NCI-H2107 (cell line): ENCODE results near the gene PAPOLB.
"Not testable (repeated sequence)": the region's sequence is repeated elsewhere in the genome, so short reads cannot be mapped to it uniquely, and the experiment has no call there.

ENCODE experiments used
- DNase-seq: peaks from one replicate; lab custom pipeline; 2025; lab: John Stamatoyannopoulos, UW

Gene PAPOLB

DNA sequence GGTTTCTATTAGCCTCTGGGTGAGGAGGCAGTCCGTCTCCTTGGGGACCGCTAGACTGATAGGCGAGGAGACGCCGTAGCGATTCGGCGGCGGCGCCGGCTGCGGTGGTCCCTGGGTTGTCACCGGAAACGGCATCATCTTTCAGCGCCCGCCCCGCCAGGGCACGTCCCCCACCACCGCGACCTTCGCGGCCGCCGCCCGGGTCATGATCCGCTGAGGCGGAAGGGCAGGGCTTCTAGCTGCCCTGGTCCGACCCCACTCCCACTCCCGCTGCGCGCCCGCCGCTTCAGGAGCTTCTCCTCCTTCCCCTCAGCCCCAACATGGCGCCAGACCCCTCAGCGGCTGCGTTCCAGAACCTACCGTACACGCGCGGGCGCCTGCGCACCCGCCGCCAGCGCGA, at the start of gene PAPOLB:
TSS of gene PAPOLB (minus strand) at position 358 of the 400 bp plus-strand sequence. CDS start at position 138, 220 bp downstream.
- no peak for DNase-seq

DNA sequence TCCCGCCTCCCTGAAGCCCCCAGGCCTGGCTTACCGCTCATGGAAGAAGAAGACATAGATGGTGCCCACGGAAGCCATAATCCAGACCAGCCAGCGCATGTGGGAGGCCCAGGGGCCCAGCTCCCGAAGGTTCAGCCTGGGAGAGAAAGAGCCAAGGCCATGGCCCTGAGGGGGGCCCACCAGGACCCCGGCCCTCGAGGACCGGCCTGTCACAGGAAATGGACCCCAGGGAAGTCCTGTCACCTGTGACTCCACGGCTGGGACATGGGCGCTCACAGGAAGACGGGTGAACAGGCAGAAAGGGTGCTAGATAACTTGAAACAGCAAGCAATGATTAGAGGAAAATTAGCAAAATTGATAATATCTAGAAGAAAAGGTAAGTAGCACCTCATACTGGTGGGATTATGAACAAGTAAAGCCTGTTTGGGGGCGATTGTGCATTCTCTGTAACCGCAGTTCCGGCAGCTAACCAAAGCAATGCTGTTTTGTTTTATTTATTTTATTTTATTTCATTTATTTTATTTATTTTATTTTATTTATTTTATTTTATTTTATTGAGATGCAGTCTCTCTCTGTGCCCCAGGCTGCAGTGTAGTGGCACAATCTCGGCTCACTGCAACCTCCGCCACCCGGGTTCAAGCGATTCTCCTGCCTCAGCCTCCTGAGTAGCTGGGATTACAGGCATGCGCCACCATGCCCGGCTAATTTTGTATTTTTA, 49.4 kb upstream of the PAPOLB start:
- no peak for DNase-seq

DNA sequence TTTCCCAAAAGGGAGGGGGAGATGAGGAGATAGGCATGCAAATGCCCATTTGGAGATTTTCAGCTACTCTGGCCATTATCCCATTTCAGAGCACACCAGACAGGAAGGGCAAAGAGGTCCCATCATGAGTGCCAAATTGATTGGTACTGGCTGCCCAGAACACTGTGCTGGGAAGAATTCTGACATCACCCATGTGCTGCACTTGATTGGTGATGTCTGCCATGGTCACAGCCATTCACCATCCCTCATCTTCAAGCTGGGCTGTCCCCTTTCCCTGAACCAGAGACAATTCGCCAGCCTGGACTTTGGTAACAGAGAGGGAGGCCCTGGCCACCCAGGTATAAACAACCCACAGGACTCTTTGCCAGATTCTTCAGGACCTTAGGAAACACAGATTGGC, 44.9 kb upstream of the PAPOLB start:
- no peak for DNase-seq

DNA sequence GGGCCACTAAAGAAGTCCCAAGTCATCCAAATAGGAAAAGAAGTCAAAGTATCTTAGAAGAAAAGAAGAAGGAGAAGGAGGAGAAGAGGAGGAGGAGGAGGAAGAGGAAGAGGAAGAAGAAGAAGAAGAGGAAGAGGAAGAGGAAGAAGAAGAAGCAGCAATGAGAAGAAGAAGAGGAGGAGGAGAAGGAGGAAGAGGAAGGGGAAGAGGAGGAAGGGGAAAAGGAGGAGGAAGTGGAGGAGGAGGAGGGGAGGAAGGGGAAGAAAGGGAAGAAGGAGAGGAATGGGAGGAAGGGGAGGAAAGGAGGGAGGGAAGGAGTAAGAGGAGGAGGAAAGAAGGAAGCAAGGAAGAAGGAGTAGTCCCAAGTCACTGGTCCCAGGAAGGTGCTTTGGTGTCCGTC, 43.3 kb upstream of the PAPOLB start:
- no peak for DNase-seq

DNA sequence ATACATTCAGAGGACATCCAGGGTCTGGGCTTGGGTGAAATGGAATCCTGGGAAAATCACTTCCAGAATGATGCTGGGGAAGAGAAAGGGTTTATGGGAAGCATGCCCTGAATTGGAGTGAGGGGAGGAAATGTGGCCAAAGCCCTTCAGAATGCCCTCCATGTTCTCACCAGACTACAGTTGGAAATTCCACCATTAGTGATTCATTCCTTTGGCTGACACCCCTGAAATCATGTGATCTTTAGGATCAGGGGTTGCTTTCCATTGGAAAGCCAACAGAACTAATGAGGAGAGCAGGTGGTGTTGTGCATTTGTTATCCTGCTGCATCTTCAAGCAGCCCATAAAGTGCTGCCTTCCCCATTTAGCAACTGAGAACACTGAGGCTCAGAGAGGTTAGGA, 42.5 kb upstream of the PAPOLB start:
- no peak for DNase-seq

DNA sequence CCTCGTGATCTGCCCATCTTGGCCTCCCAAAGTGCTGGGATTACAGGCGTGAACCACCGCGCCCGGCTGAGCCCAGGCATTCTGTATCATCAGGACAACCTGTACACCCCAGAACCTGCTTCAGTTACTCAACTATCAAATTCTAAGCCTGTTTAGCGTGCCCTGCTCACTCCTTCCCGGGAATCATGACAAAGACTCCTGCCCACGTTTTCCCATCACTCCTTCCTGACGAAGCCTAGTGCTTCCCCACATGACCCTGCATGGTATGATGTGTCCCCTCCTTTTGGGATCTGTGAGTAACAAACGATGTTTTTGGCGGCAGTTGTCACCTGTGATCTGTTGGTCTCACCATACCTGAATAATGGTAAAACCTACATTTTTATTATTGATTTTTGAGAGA, 33.9 kb upstream of the PAPOLB start:
- DNase-seq: no peak

DNA sequence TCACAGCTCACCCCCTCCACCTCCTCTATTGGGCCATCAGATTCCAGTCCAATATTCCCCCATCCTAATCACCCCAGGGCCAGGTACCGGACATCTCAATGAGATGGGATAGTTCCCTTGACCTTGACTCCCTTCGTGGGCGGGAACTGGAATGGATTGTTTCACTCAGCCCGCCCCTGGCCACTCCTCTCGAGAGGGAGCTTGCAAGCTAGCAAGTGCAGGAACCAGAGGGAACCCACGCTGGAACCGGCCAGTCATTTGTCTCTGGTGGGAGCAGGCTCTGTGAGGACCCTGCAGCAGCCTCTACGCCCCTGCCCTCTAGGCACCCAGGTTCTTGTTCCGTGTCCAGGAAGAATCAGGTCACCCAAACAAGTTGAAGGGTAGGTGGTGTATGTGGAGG, 32.7 kb upstream of the PAPOLB start:
- DNase-seq: no peak

DNA sequence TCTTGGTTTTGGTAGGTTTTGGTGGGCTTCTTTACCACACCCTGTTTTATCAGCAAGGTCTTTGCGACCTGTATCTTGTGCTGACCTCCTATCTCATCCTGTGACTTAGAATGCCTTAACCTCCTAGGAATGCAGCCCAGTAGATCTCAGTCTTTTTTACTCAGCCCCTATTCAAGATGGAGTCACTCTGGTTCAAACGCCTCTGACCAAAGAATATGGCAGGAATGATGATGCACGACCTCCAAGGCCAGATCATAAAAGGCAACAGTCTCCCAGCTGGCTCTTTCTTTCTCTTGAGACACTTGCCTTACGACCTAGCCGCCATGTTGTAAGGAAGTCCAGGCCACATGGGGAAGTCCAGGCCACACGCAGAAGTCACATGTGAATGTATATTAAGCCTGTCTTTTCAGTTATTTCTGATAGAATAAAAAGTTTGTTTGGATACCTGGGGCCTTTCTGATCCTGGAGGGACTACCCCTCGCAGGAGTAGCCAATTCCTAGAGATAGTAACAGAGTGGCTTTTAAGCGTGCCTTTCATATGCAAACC, 32.2 kb upstream of the PAPOLB start:
- no peak for DNase-seq

DNA sequence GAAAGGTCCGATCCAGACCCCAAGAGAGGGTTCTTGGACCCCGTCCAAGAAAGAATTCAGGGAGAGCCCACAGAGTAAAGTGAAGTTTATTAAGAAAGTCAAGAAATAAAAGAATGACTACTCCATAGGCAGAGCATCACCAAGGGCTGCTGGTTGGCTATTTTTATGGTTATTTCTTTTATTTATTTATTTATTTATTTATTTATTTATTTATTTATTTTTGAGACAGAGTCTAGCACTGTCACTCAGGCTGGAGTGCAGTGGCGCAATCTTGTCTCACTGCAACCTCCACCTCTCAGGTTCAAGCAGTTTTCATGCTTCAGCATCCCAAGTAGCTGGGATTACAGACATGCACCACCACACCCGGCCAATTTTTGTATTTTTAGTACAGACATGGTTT, 31.4 kb upstream of the PAPOLB start:
- DNase-seq: not testable (repeated sequence)

DNA sequence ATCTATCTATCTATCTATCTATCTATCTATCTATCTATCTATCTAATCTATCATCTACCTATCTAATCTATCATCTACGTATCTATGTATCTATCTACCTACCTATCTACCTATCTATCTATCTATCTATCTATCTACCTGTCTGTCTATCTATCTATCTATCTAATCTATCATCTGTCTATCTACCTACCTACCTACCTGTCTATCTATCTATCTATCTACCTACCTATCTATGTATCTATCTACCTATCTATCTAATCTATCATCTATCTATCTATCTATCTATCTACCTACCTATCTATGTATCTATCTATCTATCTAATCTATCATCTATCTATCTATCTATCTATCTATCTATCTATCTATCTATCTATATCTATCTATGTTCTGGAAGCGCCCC, 29.7 kb upstream of the PAPOLB start:
- DNase-seq: not testable (repeated sequence)

DNA sequence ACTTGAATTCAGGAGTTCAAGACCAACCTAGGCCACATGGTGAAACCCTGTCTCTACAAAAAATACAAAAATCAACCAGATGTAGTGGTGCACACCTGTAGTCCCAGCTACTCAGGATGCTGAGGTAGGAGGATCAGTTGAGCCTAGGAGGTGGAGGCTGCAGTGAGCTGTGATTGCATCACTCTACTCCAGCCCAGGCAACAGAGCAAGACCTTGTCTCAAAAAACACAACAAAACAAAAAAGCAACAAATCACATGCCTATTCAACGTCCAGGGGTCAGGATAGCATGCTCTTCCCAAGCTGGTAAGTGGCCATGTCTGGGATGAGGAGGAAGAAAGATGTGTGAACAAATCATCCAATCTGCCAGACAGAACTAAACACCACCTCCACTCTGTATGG, 27.9 kb upstream of the PAPOLB start:
- DNase-seq: no peak

DNA sequence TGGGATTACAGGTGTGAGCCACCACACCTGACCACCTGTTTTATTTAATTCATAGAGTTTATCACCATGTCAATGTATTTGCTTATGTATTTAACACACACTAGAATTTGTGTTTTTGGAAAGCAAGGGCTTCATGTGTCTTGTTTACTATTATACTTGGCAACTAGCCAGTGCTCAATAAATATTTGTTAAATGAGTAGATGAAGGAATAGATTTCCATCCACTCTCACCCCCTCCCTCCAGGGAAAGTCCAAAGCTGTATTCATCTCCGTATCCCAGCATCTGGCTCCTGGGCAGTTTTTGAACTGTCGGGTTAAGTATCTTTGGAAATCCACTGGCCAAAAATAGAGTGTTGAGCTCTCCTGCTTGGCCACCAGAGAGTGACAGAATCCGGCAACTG, 26.3 kb upstream of the PAPOLB start:
- no peak for DNase-seq

DNA sequence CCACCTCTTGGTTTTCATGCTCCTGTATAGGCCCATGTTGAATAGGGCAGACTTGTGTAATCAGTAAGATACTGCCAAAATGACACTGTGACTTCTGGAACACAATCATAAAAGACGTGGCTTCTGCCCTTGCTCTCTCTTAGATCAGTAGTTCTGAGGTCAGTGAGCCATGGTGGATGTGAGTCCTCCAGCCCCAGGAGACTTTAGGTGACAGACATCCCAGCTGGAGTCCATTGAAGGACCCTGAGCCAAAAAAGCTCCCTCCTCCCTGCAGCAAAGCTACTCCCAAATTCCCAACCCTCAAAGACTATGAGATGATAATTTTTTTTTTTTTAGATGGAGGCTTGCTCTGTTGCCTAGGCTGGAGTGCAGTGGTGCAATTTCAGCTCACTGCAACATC, 24.8 kb upstream of the PAPOLB start:
- no peak for DNase-seq

DNA sequence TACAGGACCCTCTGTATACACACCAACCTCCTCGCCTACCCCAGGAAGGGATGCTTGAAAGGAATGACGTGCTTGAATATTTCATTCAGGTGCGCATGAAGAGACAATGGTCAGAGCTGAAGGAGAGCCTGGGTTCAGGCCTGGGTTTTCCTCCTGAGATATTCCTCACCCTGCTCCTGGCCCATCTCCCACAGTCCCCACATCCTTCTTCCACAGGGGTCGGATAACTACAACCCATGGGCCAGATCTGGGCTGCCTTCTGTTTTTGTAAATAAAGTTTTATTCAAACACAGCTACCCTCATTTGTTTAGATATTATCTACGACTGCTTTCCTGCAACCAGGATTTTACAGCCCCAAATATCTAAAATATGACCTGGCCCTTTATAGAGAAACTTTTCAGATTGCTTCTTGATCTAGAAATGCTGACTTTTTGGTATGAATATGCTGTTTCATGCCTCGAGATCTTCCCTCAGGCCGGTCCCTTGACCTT, 23.5 kb upstream of the PAPOLB start:
- DNase-seq: no peak

DNA sequence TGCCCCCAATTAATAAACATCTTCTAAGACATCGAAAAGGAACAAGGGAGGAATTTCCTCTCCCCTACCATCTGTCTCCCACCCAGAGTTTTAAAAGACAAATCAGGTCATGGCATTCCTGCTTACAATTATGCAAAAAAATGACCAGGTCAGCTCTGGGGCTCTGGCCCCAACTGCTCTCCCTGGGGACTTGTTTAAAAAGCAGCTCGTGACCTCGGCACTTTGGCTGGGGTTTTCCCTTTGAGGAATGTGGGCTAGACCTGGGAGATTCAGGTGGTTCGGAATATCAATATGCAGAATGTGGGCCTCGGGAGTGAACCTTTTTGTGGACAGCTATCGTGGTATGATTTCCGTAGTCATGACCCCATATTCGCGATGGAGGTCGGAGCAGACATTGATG, 22.3 kb upstream of the PAPOLB start:
- no peak for DNase-seq

DNA sequence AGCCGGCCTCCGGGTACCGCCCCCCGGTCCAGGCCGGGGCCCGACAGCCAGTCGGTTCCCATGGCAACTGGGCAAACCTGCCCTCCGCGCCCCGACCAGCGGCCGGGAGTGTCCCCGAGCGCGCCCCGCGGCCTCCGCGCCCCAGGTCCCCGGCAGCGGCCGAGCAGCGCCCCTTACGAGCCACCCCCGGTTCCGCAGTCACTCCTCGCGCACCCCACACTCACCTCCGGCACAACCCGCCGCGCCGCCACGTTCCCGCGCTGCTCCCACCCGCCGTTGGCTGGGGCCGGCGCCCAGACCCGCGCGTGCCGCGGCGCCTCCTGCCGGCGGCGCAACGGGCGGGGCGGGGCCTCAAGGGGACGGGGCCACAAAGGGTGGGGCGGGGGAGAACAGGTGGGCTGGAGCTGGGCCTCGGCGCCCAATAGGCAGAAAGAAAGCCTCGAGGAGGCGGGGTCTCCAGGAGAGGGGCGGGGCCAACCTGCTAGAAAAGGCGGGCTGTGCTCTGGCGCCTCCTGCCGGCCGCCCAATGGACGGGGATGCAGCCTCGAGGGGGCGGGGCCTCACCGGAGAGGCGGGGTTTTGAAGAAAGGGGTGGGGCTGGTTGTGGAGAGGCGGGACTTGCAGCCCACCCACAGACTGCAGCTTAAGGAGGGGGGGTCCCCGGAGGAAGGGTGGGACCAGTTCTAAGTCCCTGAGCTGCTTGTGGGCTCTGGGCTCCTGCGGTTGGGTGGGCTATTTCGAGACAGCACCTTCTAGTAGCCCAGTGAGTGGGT, 21.7 kb upstream of the PAPOLB start, which contains the start of gene RADIL:
TSS of gene RADIL (minus strand) at position 345 of the 773 bp plus-strand sequence. CDS start 5,577 bp downstream, outside the sequence.
- DNase-seq: peak; percentile 91

DNA sequence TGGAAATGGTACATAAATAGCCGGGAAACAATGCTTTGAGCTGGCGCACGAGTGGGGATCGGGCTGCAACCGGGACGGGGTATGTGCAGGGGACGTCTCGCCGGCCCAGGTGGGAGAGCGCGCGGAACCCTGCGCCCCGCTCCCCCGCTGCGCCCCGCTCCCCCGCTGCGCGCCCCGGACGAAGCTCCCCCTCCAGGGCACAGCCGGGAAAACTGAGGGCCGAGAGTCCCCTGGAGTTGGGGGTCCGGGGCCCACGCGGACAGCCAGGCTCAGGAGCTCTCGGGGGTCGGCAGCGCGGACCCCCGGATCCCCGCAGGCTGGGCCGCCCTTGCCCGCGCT, 21.2 kb upstream of the PAPOLB start:
- DNase-seq: no peak

DNA sequence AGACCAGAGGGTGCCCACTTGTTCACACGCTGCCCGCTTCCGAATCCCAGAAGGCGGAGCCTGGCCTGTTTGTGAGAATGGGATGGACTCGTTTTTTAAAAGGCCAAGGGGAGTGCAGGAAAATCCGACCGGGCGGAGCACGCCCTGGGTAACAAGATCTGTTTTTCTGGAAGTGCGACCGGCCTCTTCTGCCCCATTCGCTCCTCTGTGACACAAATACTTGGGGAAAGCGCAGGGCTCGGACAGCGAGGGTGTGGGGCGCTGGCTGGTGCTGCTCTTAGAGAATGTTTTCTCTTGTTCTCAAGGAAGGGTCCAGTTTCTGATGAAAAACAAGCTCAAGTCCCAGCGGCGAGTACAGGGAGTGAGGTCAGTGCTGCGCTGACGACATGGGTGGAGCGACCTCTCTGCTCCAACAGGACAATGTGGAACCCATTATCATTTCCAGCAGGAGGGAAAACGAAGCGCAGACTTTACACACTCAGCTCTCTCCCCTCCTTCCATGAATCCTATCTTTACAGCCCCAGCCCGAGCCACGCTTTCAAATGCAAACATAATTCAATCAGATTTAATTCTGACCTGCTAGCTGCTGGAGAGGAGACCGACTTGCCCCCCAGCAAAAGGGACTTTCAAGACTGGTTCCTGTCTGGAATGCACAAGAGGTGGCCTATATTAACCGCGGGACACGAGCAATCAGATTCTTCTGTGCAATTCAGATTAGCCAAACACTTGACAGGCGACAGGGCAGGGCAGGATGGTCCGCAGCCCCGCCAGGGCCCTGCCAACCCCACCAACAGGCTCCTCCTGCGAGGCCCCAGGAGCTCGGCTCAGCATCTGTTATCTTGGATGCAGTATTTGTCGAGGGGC, 20.6 kb upstream of the PAPOLB start:
- no peak for DNase-seq

DNA sequence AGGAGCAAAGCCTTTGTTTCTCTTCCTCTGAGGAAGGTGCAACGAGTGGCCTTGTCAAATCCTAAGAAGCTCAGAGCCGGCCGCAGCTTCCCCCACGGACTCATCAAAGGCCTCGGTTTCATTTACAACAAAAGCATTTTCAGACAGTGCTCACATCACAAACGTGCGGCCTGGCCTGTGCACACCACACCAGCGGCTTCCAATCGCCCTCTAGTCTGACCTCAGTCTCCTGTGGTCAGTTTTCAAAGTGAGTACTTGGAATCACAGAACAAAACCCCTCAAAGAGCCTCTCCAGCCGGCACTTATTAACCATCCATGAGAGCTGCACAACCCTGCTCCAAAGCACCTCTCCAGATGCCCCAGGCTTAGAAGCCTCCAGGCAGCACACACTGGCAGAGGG, 18.4 kb upstream of the PAPOLB start:
- no peak for DNase-seq

DNA sequence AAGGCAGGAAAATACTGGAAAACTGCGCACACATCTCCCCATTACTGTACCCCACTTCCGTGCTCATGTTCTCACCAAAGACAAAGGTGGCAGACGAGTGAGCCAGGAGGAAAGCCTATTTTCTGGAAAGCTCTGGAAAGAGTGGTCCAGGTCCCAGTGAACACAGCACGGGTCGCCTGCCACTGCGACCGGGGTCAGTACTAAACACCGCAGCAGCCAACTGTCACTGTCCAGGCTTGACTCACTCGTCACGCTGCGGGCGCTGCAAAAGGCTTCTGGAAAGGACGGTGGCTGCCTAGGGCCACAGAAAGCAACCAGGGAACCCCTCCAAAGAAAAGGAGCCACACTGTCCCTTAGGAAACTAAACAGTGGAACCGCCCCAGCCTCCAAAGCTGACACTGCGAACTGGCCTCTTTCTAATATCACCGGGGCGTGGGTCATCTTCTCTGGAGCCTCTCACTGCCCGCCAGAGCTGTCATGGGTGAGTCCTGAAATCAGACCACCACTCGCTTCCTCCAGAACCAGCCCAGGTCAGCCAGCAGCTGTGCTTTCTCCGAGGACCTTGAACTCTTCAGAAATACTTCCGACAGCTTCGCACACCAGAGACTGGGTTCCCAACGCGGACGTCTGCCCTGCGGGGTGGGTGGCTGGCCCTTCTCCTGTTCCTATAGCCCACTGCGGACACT, 17.7 kb upstream of the PAPOLB start:
- DNase-seq: no peak
